GM21528 (cell line): ENCODE measurements around the gene VTI1A.

Experiments
- ATAC-seq: cut with Tn5 transposase; IDR thresholded peaks from one replicate; pipeline ENCODE4 v1.9.1; 2021; ENCODE audit warnings: mild to moderate bottlenecking, moderate library complexity; ENCODE audit not compliant: unreplicated experiment, low FRiP score

Gene VTI1A

GRCh38 chr10:112666094-112666493 lies 219.1 kb downstream of the VTI1A start:
- ATAC-seq: no peak

GRCh38 chr10:112669989-112670388 lies 223.0 kb downstream of the VTI1A start:
- ATAC-seq: no peak

DNA sequence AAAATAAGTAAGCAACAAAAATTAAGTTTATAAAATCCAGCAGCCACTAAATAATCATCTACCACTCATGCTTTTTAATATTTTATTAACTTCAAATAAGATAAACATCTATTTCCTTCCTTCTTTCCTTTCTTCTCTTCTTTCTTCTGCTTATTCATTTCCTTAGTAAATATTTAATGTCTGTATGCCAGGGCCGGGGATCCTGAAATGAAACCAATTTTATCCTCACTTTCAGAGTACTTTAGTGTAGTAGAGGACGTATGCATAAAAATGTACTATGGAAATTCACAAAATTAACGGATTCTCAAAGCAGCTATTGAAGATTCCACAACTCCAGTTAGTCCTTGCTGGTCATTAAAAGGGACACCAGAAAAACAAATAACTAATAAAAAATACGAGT lies 224.7 kb downstream of the VTI1A start:
- no peak for ATAC-seq

GRCh38 chr10:112672706-112673105 lies 225.7 kb downstream of the VTI1A start:
- no peak for ATAC-seq

GRCh38 chr10:112675560-112676083 lies 228.6 kb downstream of the VTI1A start:
- no peak for ATAC-seq

DNA sequence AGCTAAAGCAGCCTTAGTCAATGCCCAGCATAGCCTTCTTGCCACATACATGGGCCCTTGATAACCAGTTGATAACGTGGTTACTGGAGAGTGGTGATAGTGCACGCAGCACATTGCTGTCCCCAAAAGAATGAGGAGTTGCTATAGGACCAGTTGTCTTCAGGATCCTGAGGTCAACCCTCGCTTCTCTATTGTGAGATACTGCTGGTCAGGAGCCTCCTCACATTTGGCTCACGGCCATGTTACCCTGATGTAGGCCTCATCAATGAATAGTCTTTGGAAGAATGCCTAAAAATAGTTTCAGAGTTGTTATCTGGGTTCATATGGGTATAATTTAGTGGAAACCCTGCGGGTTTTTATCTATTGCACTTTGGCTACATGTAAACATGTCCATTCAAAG lies 230.7 kb downstream of the VTI1A start:
- no peak for ATAC-seq

DNA sequence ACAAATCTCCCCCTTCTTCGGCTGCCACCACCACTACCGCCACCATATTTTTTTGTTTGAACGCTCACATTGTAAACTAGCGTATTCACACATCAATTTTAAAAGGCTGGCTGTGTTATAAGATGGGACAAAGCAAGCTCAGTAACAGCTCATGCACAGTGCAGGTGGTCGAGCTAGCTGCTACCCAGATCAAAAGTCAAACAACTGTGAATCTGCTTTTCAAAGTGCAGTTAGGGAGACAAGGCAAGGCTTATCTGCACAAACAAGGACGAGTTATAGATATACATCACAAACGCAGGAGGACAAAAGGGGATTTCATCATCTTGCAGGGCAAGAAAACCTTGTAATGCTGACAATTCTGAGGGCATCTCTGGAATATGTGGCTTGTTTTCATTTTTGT lies 231.6 kb downstream of the VTI1A start:
- ATAC-seq: no peak

GRCh38 chr10:112678987-112679386 lies 232.0 kb downstream of the VTI1A start:
- ATAC-seq: no peak

- no peak for ATAC-seq
Observed at GRCh38 chr10:112679392-112679791, 232.4 kb downstream of the VTI1A start.

GRCh38 chr10:112680586-112680985 lies 233.6 kb downstream of the VTI1A start:
- ATAC-seq: no peak

DNA sequence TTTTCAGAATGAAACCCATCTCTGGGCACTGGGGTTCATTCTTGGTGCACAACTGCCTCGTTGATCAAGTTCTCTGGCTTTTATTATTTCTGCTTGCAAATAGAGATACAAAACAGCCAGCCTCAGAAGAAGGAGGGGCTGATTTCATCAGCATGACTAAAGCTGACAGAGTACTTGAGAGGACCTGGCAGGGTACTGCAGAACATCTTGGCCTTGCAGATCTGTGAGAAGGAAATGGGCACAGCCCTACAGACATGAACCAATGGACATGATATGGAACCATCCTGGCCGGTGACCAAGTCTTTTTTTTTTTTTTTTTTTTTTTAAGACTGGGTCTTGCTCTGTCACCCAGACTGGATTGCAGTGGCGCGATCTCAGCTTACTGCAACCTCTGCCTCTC lies 240.6 kb downstream of the VTI1A start:
- no peak for ATAC-seq

- ATAC-seq: no peak
Observed at GRCh38 chr10:112689327-112690072, 242.5 kb downstream of the VTI1A start.

DNA sequence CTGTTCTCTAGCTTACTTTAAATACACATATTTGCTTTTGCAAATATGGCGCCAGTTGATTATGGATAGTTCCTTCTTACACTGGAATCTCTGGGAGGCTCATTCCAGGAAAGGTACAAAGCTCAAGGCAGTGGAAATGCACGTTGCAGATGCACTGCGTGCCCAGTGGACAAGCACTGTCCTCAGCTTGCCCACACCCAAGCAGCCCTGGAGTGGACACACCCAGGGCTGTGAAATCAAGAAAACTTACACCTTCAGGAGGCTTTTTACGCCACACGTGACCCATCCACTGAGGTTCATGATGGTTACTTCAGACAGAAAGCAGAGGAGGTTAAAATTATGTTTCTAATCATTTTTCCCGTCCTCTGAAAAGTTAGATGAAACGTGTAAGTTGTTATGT lies 248.5 kb downstream of the VTI1A start:
- no peak for ATAC-seq

DNA sequence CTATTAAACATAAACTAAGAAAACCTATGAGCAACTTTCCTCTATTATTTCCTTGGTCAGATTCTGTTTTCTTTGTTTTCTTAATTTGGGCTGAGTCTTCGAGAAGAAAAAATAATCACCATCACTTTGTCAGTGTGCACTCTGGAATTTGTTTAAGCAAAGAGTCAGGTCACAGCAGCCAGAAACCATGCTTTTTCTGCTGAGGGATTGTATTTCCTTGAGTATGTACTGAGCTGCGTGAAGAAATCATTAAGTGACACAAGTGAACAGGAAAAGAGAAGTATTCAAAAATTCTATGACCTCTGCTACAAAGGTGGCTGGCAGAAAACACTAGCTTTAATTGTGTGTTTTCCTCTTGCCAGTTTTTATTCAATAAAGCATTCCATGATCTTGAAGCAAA lies 249.6 kb downstream of the VTI1A start:
- ATAC-seq: no peak

- no peak for ATAC-seq
Observed at GRCh38 chr10:112698133-112698817, 251.3 kb downstream of the VTI1A start.

- ATAC-seq: no peak
Observed at GRCh38 chr10:112698818-112699164, 251.8 kb downstream of the VTI1A start.

GRCh38 chr10:112700215-112700671 lies 253.2 kb downstream of the VTI1A start:
- ATAC-seq: no peak

DNA sequence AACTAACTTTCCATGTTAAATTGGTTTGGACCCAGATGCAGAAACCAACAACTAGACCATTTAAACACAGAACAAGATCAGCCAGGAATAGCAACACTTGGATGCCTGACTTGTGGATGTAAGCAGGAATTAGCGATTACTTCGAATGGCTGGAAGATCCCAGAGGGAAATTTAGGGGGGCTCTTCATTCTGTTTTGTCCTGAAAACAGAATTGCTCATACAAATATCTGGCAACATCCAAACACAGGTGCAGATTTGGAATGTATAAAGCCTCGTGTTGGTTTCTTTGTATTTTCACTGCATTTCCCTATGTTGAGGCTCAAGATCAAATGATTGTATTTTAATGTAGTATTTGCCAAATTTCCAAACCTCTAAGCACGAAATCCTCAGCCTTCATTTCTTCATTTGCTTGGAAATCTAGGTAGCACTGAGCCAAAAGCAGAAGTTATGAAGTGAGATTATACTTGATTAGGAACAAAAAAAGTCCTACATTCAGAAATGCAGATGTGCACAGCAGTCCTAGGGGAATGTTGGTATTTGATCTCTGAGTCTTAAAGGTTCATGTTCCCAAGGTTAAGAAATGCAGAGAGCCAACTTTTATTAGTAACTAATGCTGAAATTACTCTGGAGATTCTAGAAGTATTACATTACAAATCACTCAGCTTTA lies 254.3 kb downstream of the VTI1A start:
- ATAC-seq: no peak

- no peak for ATAC-seq
Observed at GRCh38 chr10:112701878-112702255, 254.9 kb downstream of the VTI1A start.

GRCh38 chr10:112706577-112706976 lies 259.6 kb downstream of the VTI1A start:
- ATAC-seq: no peak

DNA sequence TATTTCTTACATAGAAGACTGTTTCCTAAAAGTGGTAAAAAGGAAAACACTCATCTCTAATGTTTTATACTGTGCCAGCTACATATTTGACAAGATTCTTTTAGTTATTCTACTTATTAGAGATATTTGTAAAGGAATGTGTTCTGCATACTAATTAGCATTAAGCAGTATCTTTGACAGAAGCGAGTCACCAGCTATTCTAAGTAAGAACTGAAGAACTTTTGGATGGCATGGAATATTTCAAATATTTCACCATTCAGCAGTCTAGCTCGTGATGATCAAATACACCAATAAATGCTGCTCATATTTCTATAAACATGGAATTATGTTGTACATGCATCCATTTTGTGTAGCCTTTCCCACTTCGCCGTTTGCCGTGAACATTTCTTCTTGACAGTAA lies 261.4 kb downstream of the VTI1A start:
- no peak for ATAC-seq
